GM23338 (cell line): ENCODE data around the gene DTX4. TPM values are rescaled to one million over a fixed set of nuclear protein-coding genes. Genes with fewer than 3 reads are reported as not detected.

Experiments
- ATAC-seq: fragments of 200-7000 bp; cut with Tn5 transposase; 3 replicates; pipeline ENCODE4 v1.9.1; 2020
- DNase-seq: peaks from one replicate; pipeline ENCODE4 v3.0.0-alpha.2; 2015; ENCODE audit warnings: low spot score
- H2AFZ ChIP-seq: fragments of 200-600 bp; sonication (generic); 2 replicates; pipeline ENCODE4 v1.8.0; 2016; ENCODE audit warnings: antibody characterized with exemption, mild to moderate bottlenecking, moderate library complexity
- H3F3A ChIP-seq: fragments of 200-600 bp; sonication (generic); replicated peaks from 2 replicates; pipeline ENCODE4 v1.8.0; 2017; ENCODE audit warnings: antibody characterized with exemption, mixed run types, low read depth
- H3K27ac ChIP-seq: fragments of 200-600 bp; sonication (generic); 2 replicates; pipeline ENCODE4 v1.6.1; 2016; ENCODE audit warnings: low read depth
- H3K27me3 ChIP-seq: fragments of 200-600 bp; sonication (generic); 2 replicates; pipeline ENCODE4 v1.8.0; 2016; ENCODE audit warnings: mild to moderate bottlenecking, mixed run types, moderate library complexity; ENCODE audit not compliant: insufficient read depth
- H3K36me3 ChIP-seq: fragments of 200-600 bp; sonication (generic); 2 replicates; pipeline ENCODE4 v1.8.0; 2016; ENCODE audit warnings: mild to moderate bottlenecking; ENCODE audit not compliant: insufficient read depth
- H3K4me1 ChIP-seq: fragments of 200-600 bp; sonication (generic); 2 replicates; pipeline ENCODE4 v1.8.0; 2016; ENCODE audit warnings: mild to moderate bottlenecking, moderate library complexity; ENCODE audit not compliant: insufficient read depth
- H3K4me2 ChIP-seq: fragments of 200-600 bp; sonication (generic); 2 replicates; pipeline ENCODE4 v1.7.1; 2017; ENCODE audit warnings: mixed run types
- H3K4me3 ChIP-seq: fragments of 200-600 bp; sonication (generic); 2 replicates; pipeline ENCODE4 v1.6.1; 2016; ENCODE audit warnings: mixed run types
- H3K79me2 ChIP-seq: fragments of 200-600 bp; sonication (generic); replicated peaks from 2 replicates; pipeline ENCODE4 v1.8.0; 2017; ENCODE audit warnings: mild to moderate bottlenecking; ENCODE audit not compliant: insufficient read depth
- H3K9me2 ChIP-seq: fragments of 200-600 bp; sonication (generic); 2 replicates; pipeline ENCODE4 v1.8.0; 2017; ENCODE audit not compliant: insufficient read depth
- H4K20me1 ChIP-seq: fragments of 200-600 bp; sonication (generic); replicated peaks from 2 replicates; pipeline ENCODE4 v1.8.0; 2017; ENCODE audit warnings: mild to moderate bottlenecking; ENCODE audit not compliant: insufficient read depth
- H3K27ac Mint-ChIP-seq: 2 replicates; pipeline ENCODE4 v1.8.0; 2020; ENCODE audit warnings: inconsistent platforms, mild to moderate bottlenecking, moderate library complexity, mixed read lengths
- H3K27me3 Mint-ChIP-seq: 3 replicates; pipeline ENCODE4 v1.8.0; 2022; ENCODE audit warnings: low read depth, mild to moderate bottlenecking, moderate library complexity, mixed read lengths, inconsistent platforms; ENCODE audit not compliant: insufficient read depth, poor library complexity
- H3K36me3 Mint-ChIP-seq: 3 replicates; pipeline ENCODE4 v1.8.0; 2021; ENCODE audit warnings: low read depth, mild to moderate bottlenecking, inconsistent platforms, moderate library complexity, mixed read lengths
- H3K4me1 Mint-ChIP-seq: 3 replicates; pipeline ENCODE4 v1.8.0; 2020; ENCODE audit warnings: mild to moderate bottlenecking, inconsistent platforms, mixed read lengths
- H3K4me3 Mint-ChIP-seq: 3 replicates; pipeline ENCODE4 v1.8.0; 2021; ENCODE audit warnings: moderate library complexity, mild to moderate bottlenecking, inconsistent platforms, mixed read lengths
- H3K9me3 Mint-ChIP-seq: 3 replicates; pipeline ENCODE4 v1.8.0; 2020; ENCODE audit warnings: moderate library complexity, mild to moderate bottlenecking, inconsistent platforms, mixed read lengths
- CREB1 ChIP-seq: fragments of 250-450 bp; sonication (Bioruptor Pico); IDR thresholded peaks from 2 replicates; pipeline ENCODE4 v1.5.0; 2020; ENCODE audit warnings: low read depth, mild to moderate bottlenecking, moderate library complexity
- EZH2 ChIP-seq: fragments of 200-600 bp; sonication (generic); IDR thresholded peaks from one replicate; pipeline ENCODE4 v1.8.0; 2017; ENCODE audit warnings: antibody characterized with exemption, mild to moderate bottlenecking, low read depth; ENCODE audit not compliant: unreplicated experiment
- EZH2phosphoT487 ChIP-seq: fragments of 200-600 bp; sonication (generic); IDR thresholded peaks from one replicate; pipeline ENCODE4 v1.8.1; 2018; ENCODE audit warnings: antibody characterized with exemption; ENCODE audit not compliant: unreplicated experiment
- JUNB ChIP-seq: IDR thresholded peaks from one replicate; pipeline ENCODE4 v1.6.1; 2016; ENCODE audit warnings: antibody characterized with exemption; ENCODE audit not compliant: unreplicated experiment
- NANOG ChIP-seq: IDR thresholded peaks from 2 replicates; pipeline ENCODE4 v1.6.1; 2016; ENCODE audit warnings: antibody characterized with exemption, borderline replicate concordance
- POLR2AphosphoS5 ChIP-seq: IDR thresholded peaks from 2 replicates; pipeline ENCODE4 v1.6.1; 2016; ENCODE audit warnings: antibody characterized with exemption, low read depth
- REST ChIP-seq: IDR thresholded peaks from one replicate; pipeline ENCODE4 v1.6.1; 2018; ENCODE audit warnings: antibody characterized with exemption; ENCODE audit not compliant: unreplicated experiment
- STAT1 ChIP-seq: IDR thresholded peaks from one replicate; pipeline ENCODE4 v1.6.1; 2016; ENCODE audit warnings: antibody characterized with exemption; ENCODE audit not compliant: unreplicated experiment
- ZNF114 ChIP-seq: fragments of 250-450 bp; sonication (Bioruptor Pico); IDR thresholded peaks from 2 replicates; pipeline ENCODE4 v1.5.0; 2020; ENCODE audit warnings: mild to moderate bottlenecking, moderate library complexity
- ZNF331 ChIP-seq: fragments of 250-450 bp; sonication (Bioruptor Pico); IDR thresholded peaks from 2 replicates; pipeline ENCODE4 v1.5.0; 2020; ENCODE audit warnings: low read depth, mild to moderate bottlenecking, moderate library complexity
- ZNF462 ChIP-seq: fragments of 250-450 bp; sonication (Bioruptor Pico); IDR thresholded peaks from 2 replicates; pipeline ENCODE4 v1.5.0; 2020; ENCODE audit warnings: mild to moderate bottlenecking, moderate library complexity
- polyA plus RNA-seq: library from polyadenylated mRNA; unstranded; fragments of >200 nt; fragmentation: Nextera tagmentation; extraction: Ambion mirVana; gene quantifications from 2 replicates; pipeline ENCODE4 v1.2.1, GENCODE V29; 2016
- total RNA-seq: library from RNA; depleted of rRNA; stranded (reverse); fragments of >200 nt; shearing (Covaris generic); gene quantifications from 2 replicates; pipeline ENCODE4 v1.2.3, GENCODE V29; 2014
- TF ChIP-seq, protein P1 (sequence below), 2 experiments: fragments of 200-600 bp in 1 of 2; sonication (generic) in 1 of 2; conservative IDR thresholded peaks; 2 replicates each; pipeline versions ENCODE4 v1.5.1 to v1.6.1; 2016 to 2017; ENCODE audit warnings: antibody characterized with exemption in 2 of 2, low read depth in 2 of 2, mild to moderate bottlenecking in 2 of 2, moderate library complexity in 1 of 2
- TF ChIP-seq, protein P2 (sequence below): IDR thresholded peaks from 2 replicates; pipeline ENCODE4 v1.6.1; 2016; ENCODE audit warnings: antibody characterized with exemption

DTX4 gene
- total and polyA plus RNA-seq, 2 experiments from 2014 or later = 4.2 to 14.7 TPM

DNA sequence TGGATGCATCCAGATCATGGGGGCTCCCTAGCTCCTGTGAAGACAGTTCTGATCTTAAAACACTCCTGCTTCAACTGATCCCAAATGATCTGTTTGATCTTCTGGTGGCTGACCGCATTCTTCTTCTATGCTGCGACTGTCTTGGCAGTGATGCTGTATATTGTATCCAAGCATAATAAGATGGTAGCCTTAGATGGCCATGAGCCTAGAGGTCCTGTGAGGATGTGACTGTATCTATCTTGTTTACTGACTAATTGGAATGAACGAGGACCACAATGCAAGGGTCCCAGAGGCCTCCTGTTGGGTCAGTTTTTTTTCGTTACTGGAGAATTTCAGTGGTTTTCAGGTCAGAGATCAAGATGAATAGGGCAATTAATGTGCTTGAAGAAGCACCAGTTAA, 47.9 kb downstream of the DTX4 start:
- Histone ChIP-seq H3K4me3 (no peak overlapping the region), H3K36me3 (no peaks in the 10 kb centered on the region), H3K79me2 (no peaks in the 10 kb centered on the region), H4K20me1 (no peaks in the 10 kb centered on the region), H3K4me1 (no peaks in the 10 kb centered on the region), H2AFZ (no peak overlapping the region), H3K9me2 (peaks cover 10% of the 10 kb centered on the region; the same call in 1 of the 2 replicates), H3F3A (no peaks in the 10 kb centered on the region), H3K27me3 (no peaks in the 10 kb centered on the region), H3K27ac (no peak overlapping the region), H3K4me2 (no peak overlapping the region)
- Mint-ChIP-seq H3K9me3 (no peaks in the 10 kb centered on the region), H3K27ac (no peak overlapping the region), H3K4me3 (no peak overlapping the region), H3K27me3 (peaks cover 5% of the 10 kb centered on the region), H3K4me1 (no peaks in the 10 kb centered on the region), H3K36me3 (no peaks in the 10 kb centered on the region)
- DNase-seq = no peak
- no peak for ATAC-seq
- no peak for TF ChIP-seq STAT1
- TF ChIP-seq JUNB = no peak
- TF ChIP-seq ZNF331 = no peak
- TF ChIP-seq, protein P1, sequence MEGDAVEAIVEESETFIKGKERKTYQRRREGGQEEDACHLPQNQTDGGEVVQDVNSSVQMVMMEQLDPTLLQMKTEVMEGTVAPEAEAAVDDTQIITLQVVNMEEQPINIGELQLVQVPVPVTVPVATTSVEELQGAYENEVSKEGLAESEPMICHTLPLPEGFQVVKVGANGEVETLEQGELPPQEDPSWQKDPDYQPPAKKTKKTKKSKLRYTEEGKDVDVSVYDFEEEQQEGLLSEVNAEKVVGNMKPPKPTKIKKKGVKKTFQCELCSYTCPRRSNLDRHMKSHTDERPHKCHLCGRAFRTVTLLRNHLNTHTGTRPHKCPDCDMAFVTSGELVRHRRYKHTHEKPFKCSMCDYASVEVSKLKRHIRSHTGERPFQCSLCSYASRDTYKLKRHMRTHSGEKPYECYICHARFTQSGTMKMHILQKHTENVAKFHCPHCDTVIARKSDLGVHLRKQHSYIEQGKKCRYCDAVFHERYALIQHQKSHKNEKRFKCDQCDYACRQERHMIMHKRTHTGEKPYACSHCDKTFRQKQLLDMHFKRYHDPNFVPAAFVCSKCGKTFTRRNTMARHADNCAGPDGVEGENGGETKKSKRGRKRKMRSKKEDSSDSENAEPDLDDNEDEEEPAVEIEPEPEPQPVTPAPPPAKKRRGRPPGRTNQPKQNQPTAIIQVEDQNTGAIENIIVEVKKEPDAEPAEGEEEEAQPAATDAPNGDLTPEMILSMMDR (conservative IDR thresholded peaks at IDR 0.05; ENCODE audit: low read depth in 2 of 2) = no peak
- TF ChIP-seq NANOG = no peak
- no peak for TF ChIP-seq CREB1 (CRISPR knock-in tag)
- TF ChIP-seq EZH2phosphoT487 = no peak
- TF ChIP-seq ZNF462 = no peak
- TF ChIP-seq, protein P2, sequence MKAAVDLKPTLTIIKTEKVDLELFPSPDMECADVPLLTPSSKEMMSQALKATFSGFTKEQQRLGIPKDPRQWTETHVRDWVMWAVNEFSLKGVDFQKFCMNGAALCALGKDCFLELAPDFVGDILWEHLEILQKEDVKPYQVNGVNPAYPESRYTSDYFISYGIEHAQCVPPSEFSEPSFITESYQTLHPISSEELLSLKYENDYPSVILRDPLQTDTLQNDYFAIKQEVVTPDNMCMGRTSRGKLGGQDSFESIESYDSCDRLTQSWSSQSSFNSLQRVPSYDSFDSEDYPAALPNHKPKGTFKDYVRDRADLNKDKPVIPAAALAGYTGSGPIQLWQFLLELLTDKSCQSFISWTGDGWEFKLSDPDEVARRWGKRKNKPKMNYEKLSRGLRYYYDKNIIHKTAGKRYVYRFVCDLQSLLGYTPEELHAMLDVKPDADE = no peak
- TF ChIP-seq REST = no peak
- TF ChIP-seq EZH2 = no peak
- no peak for TF ChIP-seq ZNF114
- no peak for TF ChIP-seq POLR2AphosphoS5
